Skeletal muscle satellite cell (primary cell): ENCODE results near the gene KYAT1. TPM values are rescaled to one million over a fixed set of nuclear protein-coding genes. Genes with fewer than 3 reads are reported as not detected.

Experiments used
- H3K27me3 ChIP-seq: 2 replicates; pipeline ENCODE4 v1.7.0; 2013; ENCODE audit warnings: low read length; ENCODE audit not compliant: control insufficient read depth, insufficient read depth
- H3K36me3 ChIP-seq: 2 replicates; pipeline ENCODE4 v1.7.0; 2013; ENCODE audit warnings: mild to moderate bottlenecking, control low read depth, low read length; ENCODE audit not compliant: insufficient read depth
- H3K4me1 ChIP-seq: 2 replicates; pipeline ENCODE4 v1.7.0; 2013; ENCODE audit warnings: low read length; ENCODE audit not compliant: control insufficient read depth, insufficient read depth
- H3K4me2 ChIP-seq: 2 replicates; pipeline ENCODE4 v1.7.0; 2013; ENCODE audit warnings: mild to moderate bottlenecking, low read length
- H3K4me3 ChIP-seq: 2 replicates; pipeline ENCODE4 v1.7.0; 2013; ENCODE audit warnings: low read length
- H3K9ac ChIP-seq: 2 replicates; pipeline ENCODE4 v1.7.0; 2013; ENCODE audit warnings: mild to moderate bottlenecking, low read depth, low read length, moderate library complexity
- H3K9me3 ChIP-seq: replicated peaks from 2 replicates; pipeline ENCODE4 v1.7.0; 2013; ENCODE audit warnings: mild to moderate bottlenecking, control low read depth, low read length
- total RNA-seq: library from RNA; depleted of rRNA; stranded (reverse); fragments of >200 nt; gene quantifications from 2 replicates; pipeline ENCODE4 v1.2.3, GENCODE V29; 2012; rRNA removed

Gene KYAT1
- 6.1 and 8.3 TPM in 2 replicates for total RNA-seq

- Histone ChIP-seq H3K27me3 (no peaks in the 10 kb centered on the region), H3K36me3 (peaks cover 27% of the 10 kb centered on the region), H3K9ac (peak within 1 kb of the TSS; percentile 87), H3K4me1 (peaks cover 41% of the 10 kb centered on the region), H3K9me3 (no peaks in the 10 kb centered on the region), H3K4me2 (peak within 1 kb of the TSS; percentile 92), H3K4me3 (peak within 1 kb of the TSS; percentile 96)
Observed at GRCh38 chr9:128881884-128882676, at the start of gene KYAT1, which contains the start of gene LRRC8A. KYAT1 (minus strand) TSS chr9:128881950; CDS start chr9:128845405, 36,545 bp downstream. LRRC8A (plus strand) TSS chr9:128882133; CDS start chr9:128907165, 25,032 bp downstream.

DNA sequence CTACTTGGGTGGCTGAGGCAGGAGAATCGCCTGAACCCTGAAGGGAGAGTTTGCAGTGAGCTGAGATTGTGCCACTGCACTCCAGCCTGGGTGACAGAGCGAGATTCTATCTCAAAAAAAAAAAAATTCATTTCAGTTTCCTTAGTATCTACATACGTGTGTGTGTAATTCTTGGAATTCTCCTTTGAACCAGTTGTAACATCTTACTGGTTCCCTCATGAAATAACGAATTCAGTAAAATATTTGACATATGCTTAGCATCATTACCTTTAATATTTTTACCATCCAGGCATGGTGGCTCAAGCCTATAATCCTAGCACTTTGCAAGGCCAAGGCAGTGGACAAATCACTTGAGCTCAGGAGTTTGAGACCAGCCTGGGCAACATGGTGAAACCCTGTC, 47.8 kb upstream of the KYAT1 start:
- Histone ChIP-seq H3K9me3 (no peaks in the 10 kb centered on the region), H3K27me3 (no peaks in the 10 kb centered on the region), H3K9ac (no peak overlapping the region), H3K36me3 (no peaks in the 10 kb centered on the region), H3K4me1 (no peaks in the 10 kb centered on the region), H3K4me3 (no peak overlapping the region), H3K4me2 (no peak overlapping the region)

DNA sequence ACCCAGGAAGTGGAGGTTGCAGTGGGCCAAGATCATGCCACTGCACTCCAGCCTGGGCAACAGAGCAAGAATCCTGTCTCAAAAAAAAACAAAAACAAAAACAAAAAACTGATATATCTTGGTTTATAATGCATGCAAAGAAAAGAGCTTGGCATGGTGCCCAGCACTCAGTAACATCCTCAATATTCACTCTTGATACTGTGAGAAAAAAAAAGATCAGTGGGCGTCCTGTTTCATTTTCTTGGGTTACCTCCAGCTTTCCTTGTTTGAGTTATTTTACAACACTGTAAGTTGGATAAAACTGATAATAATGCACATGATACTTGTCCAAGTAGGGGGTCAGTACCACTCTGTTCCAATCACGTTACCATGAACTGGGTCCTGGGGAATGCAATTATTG, 46.9 kb upstream of the KYAT1 start:
- Histone ChIP-seq H3K36me3 (no peaks in the 10 kb centered on the region), H3K27me3 (no peaks in the 10 kb centered on the region), H3K9ac (no peak overlapping the region), H3K9me3 (no peaks in the 10 kb centered on the region), H3K4me2 (no peak overlapping the region), H3K4me1 (no peaks in the 10 kb centered on the region), H3K4me3 (no peak overlapping the region)

GRCh38 chr9:128927731-128928411, 46.1 kb upstream of the KYAT1 start:
- no peak overlapping the region for H3K4me3 ChIP-seq
- H3K4me1 ChIP-seq: peaks cover under 1% of the 10 kb centered on the region
- no peaks in the 10 kb centered on the region for H3K36me3 ChIP-seq
- no peak overlapping the region for H3K9ac ChIP-seq
- H3K4me2 ChIP-seq: no peak overlapping the region
- no peaks in the 10 kb centered on the region for H3K27me3 ChIP-seq
- H3K9me3 ChIP-seq: no peaks in the 10 kb centered on the region

GRCh38 chr9:128923493-128923883, 41.7 kb upstream of the KYAT1 start:
- Histone ChIP-seq H3K9me3 (no peaks in the 10 kb centered on the region), H3K4me3 (no peak overlapping the region), H3K36me3 (peaks cover 8% of the 10 kb centered on the region), H3K4me1 (peaks cover 38% of the 10 kb centered on the region), H3K4me2 (no peak overlapping the region), H3K9ac (no peak overlapping the region), H3K27me3 (no peaks in the 10 kb centered on the region)

DNA sequence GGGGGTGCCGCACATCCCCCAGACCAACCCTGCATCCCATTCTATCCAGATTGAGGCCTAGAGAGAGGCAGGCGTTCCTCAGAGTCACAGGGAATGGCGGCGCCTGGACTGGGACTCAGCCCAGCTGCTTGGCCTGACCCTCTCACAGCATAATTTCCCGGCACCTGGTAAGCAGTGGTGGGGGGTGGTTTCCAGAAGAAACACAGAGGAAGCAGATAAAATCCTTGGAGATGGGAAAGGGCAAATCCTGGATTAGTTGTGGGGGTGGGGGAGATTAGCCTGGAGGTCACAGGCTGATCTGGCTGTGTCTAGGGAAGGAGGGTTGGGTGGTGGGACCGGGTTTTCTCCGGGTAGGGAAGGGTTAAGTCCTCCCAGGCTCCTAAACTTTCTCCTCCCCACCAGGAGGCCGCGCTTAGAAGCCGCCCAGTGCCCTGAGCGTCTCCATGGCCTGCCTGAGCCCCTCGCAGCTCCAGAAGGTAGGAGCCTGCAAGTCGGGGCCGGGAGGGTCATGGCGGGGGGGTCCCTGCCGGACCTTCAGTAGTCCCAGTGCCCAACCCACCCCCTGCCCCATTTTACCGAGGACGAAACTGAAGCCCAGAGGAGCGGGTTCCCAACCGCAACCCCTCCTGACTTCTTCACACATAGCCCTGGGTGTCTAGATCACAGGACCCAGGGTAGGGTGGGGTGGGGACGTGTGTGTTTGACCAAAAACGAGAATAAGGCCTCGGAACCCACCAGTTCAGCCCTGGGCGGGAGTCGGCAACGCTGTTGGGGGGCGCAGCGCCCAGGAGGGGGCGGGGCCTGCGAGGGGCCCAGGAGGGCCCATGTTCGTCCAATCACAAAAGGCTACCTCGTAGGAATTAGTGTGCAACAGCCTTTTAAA, 40.4 kb upstream of the KYAT1 start:
- Histone ChIP-seq H3K9ac (peak overlapping the region; percentile 59), H3K9me3 (no peaks in the 10 kb centered on the region), H3K36me3 (peaks cover 19% of the 10 kb centered on the region), H3K4me1 (peaks cover 44% of the 10 kb centered on the region), H3K4me2 (peak overlapping the region; percentile 33), H3K27me3 (no peaks in the 10 kb centered on the region), H3K4me3 (peak overlapping the region; percentile 57)

DNA sequence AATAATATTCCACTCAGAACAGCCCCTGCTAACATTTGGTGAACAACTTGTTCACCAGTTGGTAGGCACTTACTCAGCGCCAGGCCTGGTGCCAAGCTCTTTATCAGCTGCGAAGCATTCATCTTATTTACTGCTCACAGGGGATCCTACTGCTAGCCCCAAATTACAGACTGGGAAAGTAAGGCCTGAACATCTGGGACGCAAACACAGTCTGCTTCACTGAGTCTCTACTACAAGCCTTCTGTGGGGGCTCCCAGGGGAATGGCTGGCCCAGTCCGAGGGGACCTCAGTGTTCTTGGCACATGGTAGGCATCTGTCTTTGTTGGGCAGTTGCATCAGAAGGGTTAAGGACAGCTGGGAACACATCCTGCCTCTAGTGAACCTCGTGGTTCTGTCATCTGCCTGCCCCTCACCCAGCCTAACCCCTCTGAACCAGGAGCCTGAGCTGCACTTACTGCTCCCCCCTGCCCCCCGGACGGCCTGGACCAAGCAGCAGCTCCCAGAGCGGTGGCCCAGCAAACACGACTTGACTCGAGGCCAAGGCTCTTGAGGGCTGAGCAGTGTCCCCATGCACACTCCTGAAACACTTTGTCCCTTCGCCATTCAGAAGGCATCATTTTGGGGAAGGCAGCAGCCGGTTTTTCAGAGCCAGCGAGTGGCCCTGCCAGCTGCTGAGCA, 38.8 kb upstream of the KYAT1 start, which contains the start of gene PHYHD1:
PHYHD1 (plus strand) TSS at position 602 of the 678 bp plus-strand sequence. CDS start 1,342 bp downstream, outside the sequence.
- peak within 1 kb of the TSS; percentile 59 for H3K9ac ChIP-seq
- peaks cover 60% of the 10 kb centered on the region for H3K4me1 ChIP-seq
- peak within 1 kb of the TSS; percentile 57 for H3K4me3 ChIP-seq
- H3K27me3 ChIP-seq: no peaks in the 10 kb centered on the region
- peaks cover 32% of the 10 kb centered on the region for H3K36me3 ChIP-seq
- H3K4me2 ChIP-seq: peak within 1 kb of the TSS; percentile 33
- H3K9me3 ChIP-seq: no peaks in the 10 kb centered on the region

- Histone ChIP-seq H3K27me3 (no peaks in the 10 kb centered on the region), H3K4me3 (no peak overlapping the region), H3K9ac (no peak overlapping the region), H3K36me3 (peaks cover 37% of the 10 kb centered on the region), H3K4me2 (no peak overlapping the region), H3K9me3 (no peaks in the 10 kb centered on the region), H3K4me1 (peaks cover 67% of the 10 kb centered on the region)
Observed at GRCh38 chr9:128919402-128920089, 37.8 kb upstream of the KYAT1 start.

GRCh38 chr9:128918921-128919320, 37.2 kb upstream of the KYAT1 start:
- Histone ChIP-seq H3K9ac (no peak overlapping the region), H3K4me1 (peaks cover 73% of the 10 kb centered on the region), H3K4me3 (no peak overlapping the region), H3K27me3 (no peaks in the 10 kb centered on the region), H3K9me3 (no peaks in the 10 kb centered on the region), H3K4me2 (no peak overlapping the region), H3K36me3 (peaks cover 44% of the 10 kb centered on the region)

DNA sequence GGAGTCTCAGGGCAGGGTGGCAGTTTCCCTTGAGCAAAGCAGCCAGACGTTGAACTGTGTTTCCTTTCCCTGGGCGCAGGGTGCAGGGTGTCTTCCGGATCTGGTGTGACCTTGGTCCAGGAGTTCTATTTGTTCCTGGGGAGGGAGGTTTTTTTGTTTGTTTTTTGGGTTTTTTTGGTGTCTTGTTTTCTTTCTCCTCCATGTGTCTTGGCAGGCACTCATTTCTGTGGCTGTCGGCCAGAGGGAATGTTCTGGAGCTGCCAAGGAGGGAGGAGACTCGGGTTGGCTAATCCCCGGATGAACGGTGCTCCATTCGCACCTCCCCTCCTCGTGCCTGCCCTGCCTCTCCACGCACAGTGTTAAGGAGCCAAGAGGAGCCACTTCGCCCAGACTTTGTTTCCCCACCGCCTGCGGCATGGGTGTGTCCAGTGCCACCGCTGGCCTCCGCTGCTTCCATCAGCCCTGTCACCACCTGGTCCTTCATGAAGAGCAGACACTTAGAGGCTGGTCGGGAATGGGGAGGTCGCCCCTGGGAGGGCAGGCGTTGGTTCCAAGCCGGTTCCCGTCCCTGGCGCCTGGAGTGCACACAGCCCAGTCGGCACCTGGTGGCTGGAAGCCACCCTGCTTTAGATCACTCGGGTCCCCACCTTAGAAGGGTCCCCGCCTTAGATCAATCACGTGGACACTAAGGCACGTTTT, 35.5 kb upstream of the KYAT1 start:
- Histone ChIP-seq H3K36me3 (peaks cover 54% of the 10 kb centered on the region), H3K4me3 (no peak overlapping the region), H3K27me3 (no peaks in the 10 kb centered on the region), H3K4me1 (peaks cover 83% of the 10 kb centered on the region), H3K9me3 (no peaks in the 10 kb centered on the region), H3K9ac (peak overlapping the region; percentile 63), H3K4me2 (peak overlapping the region; percentile 46)
